ENCODE measurements around the gene SCRN3.

The SCRN3 gene

DNA sequence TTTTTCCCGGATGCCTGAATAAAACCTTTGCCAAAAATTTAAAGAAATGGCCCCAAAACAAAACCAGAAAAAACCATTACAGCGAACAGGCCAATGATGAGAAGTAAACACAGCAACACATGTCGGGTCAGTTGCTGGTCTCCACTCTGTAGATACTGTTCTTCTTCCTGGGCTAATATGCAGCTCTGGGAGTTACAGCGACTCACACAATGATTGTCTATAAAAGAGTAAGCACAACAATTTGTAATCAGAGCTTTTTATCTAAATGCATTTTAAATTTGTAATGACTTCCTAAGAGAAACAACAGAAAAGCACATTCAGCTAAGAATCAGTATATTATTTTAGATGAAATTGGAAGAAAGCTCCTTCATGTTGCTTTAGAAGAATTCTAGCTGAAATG is 51.0 kb downstream of the SCRN3 start:
- DNase-seq (ENCODE audit: low read depth in 2 of 2) = no peak
- H3K4me3 ChIP-seq (replicated peaks in 1 of 2; ENCODE audit: low read depth in 2 of 2, low read length in 2 of 2) = no peak overlapping the region
- TF ChIP-seq, protein P1, sequence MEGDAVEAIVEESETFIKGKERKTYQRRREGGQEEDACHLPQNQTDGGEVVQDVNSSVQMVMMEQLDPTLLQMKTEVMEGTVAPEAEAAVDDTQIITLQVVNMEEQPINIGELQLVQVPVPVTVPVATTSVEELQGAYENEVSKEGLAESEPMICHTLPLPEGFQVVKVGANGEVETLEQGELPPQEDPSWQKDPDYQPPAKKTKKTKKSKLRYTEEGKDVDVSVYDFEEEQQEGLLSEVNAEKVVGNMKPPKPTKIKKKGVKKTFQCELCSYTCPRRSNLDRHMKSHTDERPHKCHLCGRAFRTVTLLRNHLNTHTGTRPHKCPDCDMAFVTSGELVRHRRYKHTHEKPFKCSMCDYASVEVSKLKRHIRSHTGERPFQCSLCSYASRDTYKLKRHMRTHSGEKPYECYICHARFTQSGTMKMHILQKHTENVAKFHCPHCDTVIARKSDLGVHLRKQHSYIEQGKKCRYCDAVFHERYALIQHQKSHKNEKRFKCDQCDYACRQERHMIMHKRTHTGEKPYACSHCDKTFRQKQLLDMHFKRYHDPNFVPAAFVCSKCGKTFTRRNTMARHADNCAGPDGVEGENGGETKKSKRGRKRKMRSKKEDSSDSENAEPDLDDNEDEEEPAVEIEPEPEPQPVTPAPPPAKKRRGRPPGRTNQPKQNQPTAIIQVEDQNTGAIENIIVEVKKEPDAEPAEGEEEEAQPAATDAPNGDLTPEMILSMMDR (IDR thresholded peaks at IDR 0.05; ENCODE audit: low read depth, low read length) = no peak

DNA sequence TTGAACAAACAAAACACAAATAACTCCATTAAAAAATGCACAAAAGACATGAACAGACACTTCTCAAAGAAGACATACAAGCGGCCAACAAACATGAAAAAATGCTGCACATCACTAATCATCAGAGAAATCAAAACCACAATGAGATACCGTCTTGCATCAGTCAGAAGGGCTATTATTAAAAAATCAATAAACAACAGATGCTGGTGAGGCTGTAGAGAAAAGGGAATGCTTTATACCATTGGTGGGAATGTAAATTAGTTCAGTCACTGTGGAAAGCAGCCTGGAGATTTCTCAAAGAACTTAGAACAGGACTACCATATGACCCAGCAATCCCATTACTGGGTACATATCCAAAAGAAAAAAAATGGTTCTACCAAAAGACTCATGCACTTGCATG is 53.5 kb downstream of the SCRN3 start:
- TF ChIP-seq, protein P1 (IDR thresholded peaks at IDR 0.05; ENCODE audit: low read depth, low read length) = no peak
- no peak for DNase-seq (ENCODE audit: low read depth in 2 of 2)
- no peak overlapping the region for H3K4me3 ChIP-seq (replicated peaks in 1 of 2; ENCODE audit: low read depth in 2 of 2, low read length in 2 of 2)

- no peak overlapping the region for H3K4me3 ChIP-seq (replicated peaks in 1 of 2; ENCODE audit: low read depth in 2 of 2, low read length in 2 of 2)
- TF ChIP-seq, protein P1 (IDR thresholded peaks at IDR 0.05; ENCODE audit: low read depth, low read length) = no peak
- no peak for DNase-seq (ENCODE audit: low read depth in 2 of 2)
Measured at GRCh38 chr2:174450021-174450816, 54.7 kb downstream of the SCRN3 start.

DNA sequence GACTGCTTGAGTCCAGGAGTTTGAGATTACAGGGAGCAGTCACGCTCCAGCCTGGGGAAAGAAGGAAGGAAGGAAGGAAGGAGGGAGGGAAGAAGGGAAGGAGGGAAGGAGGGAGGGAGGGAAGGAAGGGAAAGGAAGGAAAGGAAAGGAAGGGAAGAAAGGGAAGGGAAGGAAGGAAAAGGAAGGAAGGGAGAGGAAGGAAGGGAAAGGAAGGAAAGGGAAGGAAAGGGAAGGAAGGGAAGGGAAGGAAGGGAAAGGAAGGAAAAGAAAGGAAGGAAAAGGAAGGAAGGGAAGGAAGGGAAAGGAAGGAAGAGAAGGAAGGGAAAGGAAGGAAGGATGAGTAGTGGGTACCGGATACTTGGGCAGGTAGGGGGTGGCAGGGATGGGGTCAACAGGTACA is 59.0 kb downstream of the SCRN3 start:
- TF ChIP-seq, protein P1 (IDR thresholded peaks at IDR 0.05; ENCODE audit: low read depth, low read length) = no peak
- no peak for DNase-seq (ENCODE audit: low read depth in 2 of 2)
- H3K4me3 ChIP-seq (replicated peaks in 1 of 2; ENCODE audit: low read depth in 2 of 2, low read length in 2 of 2) = no peak overlapping the region

DNA sequence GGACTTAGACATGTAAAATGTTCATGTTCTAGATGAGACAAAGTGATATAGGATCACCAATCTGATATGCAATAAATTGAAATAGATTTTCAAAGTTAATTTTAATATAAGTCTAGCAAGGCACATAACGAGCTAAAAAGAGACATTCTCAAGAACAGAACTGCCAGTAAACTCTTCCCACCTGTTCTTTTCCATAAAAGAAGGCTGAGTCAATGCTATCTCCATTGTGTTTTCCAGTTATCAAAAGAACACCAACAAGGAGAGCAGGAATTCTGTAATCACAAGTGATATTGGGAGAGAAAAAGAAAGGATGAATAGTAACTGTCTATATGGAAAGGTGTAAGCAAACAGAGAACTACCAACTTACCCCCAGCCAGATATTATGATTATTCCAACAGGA is 65.7 kb downstream of the SCRN3 start:
- TF ChIP-seq, protein P1 (IDR thresholded peaks at IDR 0.05; ENCODE audit: low read depth, low read length) = no peak
- no peak overlapping the region for H3K4me3 ChIP-seq (replicated peaks in 1 of 2; ENCODE audit: low read depth in 2 of 2, low read length in 2 of 2)
- DNase-seq (ENCODE audit: low read depth in 2 of 2) = no peak

DNA sequence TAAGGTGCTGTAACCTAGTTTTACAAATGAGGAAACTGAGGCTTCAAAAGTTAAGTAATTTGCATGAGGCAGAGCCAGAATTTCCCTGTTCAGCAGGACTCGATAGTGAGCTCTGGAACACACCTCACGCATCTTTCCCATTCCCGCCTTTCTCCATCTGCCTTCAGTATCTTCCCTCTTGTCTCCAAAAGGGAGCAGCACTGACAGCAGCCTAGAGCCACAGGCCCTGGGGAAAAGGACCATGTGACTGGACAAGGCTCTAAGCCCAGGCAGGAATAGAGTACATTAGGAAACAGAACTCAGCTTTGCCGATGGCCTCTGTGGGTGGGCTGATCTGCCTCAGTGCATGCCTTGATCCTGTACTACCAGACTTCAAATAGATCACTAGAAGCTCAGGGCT is 69.8 kb downstream of the SCRN3 start:
- no peak overlapping the region for H3K4me3 ChIP-seq (replicated peaks in 1 of 2; ENCODE audit: low read depth in 2 of 2, low read length in 2 of 2)
- DNase-seq (ENCODE audit: low read depth in 2 of 2) = peak; percentile 7 to 15
- TF ChIP-seq, protein P1 (IDR thresholded peaks at IDR 0.05; ENCODE audit: low read depth, low read length) = no peak

DNA sequence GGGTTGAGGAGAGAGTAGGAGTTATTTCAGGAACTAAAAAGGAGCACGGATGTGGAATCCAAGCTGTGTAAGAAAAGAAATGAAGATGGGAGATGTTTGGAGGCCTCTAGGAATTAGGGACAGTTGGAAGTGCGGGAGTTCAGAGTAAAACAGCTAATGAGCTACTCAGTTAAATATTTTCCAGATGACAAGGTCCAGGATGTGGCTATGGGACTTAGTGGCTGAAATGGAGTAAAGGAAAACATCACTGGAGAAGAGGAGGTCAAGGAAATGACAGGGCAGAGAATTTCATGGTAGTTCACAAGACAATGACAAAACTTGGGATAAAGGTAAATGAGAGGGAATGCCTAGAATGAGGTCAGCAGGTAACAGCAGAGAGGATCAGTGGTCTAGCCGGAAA is 78.3 kb downstream of the SCRN3 start:
- no peak overlapping the region for H3K4me3 ChIP-seq (replicated peaks in 1 of 2; ENCODE audit: low read depth in 2 of 2, low read length in 2 of 2)
- no peak for DNase-seq (ENCODE audit: low read depth in 2 of 2)
- TF ChIP-seq, protein P1 (IDR thresholded peaks at IDR 0.05; ENCODE audit: low read depth, low read length) = no peak
